Mesothelial cell of epicardium (in vitro differentiated cells): Measurements from ENCODE around the gene CAPZA1. TPM values are rescaled to one million over a fixed set of nuclear protein-coding genes. Genes with fewer than 3 reads are reported as not detected.
"Not testable (repeated sequence)": the region's sequence is repeated elsewhere in the genome, so short reads cannot be mapped to it uniquely, and the experiment has no call there.

Experiments
- DNase-seq, 2 experiments: peaks; one replicate each; pipeline ENCODE4 v3.0.0; 2021; ENCODE audit warnings: low spot score in 2 of 2; ENCODE audit not compliant: unreplicated experiment in 2 of 2
- H3K27ac Mint-ChIP-seq: 2 replicates; pipeline ENCODE4 v1.8.0; 2021; ENCODE audit warnings: mixed read lengths
- H3K27me3 Mint-ChIP-seq: 2 replicates; pipeline ENCODE4 v1.8.0; 2021; ENCODE audit warnings: low read depth, mixed read lengths
- H3K36me3 Mint-ChIP-seq: 2 replicates; pipeline ENCODE4 v1.8.0; 2021; ENCODE audit warnings: mixed read lengths
- H3K4me1 Mint-ChIP-seq: 2 replicates; pipeline ENCODE4 v1.8.0; 2021; ENCODE audit warnings: mixed read lengths
- H3K4me3 Mint-ChIP-seq: 2 replicates; pipeline ENCODE4 v1.8.0; 2021; ENCODE audit warnings: mild to moderate bottlenecking, moderate library complexity, mixed read lengths
- H3K9me3 Mint-ChIP-seq: 2 replicates; pipeline ENCODE4 v1.8.0; 2021; ENCODE audit warnings: mixed read lengths
- total RNA-seq: library from RNA; stranded (reverse); gene quantifications from 3 replicates; pipeline ENCODE4 v1.2.1, GENCODE V29; 2021
- TF ChIP-seq, protein P1 (sequence below): fragments of 200-600 bp; sonication (generic); IDR thresholded peaks from one replicate; pipeline ENCODE4 v1.5.0; 2021; ENCODE audit warnings: antibody characterized with exemption; ENCODE audit not compliant: unreplicated experiment

Gene CAPZA1
- total RNA-seq, 1 donor from 2014 or later, result 109 TPM

DNA sequence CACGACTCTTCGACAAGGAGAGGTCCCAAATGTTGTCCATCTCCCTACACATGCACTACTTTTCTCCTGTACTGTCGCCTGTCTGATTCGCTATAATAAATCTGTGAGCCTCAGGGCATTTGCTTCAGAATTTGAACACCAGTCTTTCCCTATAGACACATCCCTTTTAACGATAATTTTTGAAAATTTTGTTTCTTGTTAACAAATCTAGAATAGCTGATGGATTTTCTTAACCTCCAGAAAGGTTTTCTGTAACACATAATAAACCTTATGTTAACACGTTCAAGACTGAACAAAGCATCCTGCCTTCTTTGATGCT, 704 bp downstream of the CAPZA1 start:
- no peak for DNase-seq
- Mint-ChIP-seq H3K4me1 (peaks cover 39% of the 10 kb centered on the region), H3K36me3 (peaks cover 5% of the 10 kb centered on the region), H3K27me3 (no peaks in the 10 kb centered on the region), H3K4me3 (peak overlapping the region; percentile 99), H3K9me3 (no peaks in the 10 kb centered on the region), H3K27ac (peak overlapping the region; percentile 99)
- TF ChIP-seq, protein P1, sequence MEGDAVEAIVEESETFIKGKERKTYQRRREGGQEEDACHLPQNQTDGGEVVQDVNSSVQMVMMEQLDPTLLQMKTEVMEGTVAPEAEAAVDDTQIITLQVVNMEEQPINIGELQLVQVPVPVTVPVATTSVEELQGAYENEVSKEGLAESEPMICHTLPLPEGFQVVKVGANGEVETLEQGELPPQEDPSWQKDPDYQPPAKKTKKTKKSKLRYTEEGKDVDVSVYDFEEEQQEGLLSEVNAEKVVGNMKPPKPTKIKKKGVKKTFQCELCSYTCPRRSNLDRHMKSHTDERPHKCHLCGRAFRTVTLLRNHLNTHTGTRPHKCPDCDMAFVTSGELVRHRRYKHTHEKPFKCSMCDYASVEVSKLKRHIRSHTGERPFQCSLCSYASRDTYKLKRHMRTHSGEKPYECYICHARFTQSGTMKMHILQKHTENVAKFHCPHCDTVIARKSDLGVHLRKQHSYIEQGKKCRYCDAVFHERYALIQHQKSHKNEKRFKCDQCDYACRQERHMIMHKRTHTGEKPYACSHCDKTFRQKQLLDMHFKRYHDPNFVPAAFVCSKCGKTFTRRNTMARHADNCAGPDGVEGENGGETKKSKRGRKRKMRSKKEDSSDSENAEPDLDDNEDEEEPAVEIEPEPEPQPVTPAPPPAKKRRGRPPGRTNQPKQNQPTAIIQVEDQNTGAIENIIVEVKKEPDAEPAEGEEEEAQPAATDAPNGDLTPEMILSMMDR, result no peak

DNA sequence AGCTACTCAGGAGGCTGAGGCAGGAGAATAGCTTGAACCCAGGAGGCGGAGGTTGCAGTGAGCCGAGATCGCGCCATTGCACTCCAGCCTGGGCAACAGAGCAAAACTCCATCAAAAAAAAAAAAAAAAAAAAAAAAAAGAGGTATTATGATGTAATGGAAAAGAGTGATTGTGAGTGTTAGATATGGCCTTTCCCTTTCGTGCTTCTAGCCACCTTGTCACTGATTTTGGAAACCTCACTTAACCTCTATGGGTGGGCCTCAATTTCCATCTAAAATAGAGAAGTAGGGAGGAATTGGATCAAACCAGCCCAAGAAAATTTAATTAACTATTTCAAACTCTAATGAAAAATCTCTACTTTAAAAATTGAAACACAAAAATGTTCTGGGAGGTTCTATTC, 4.9 kb downstream of the CAPZA1 start:
- not testable (repeated sequence) for DNase-seq, H3K9me3 Mint-ChIP-seq, H3K4me3 Mint-ChIP-seq, H3K27me3 Mint-ChIP-seq, H3K27ac Mint-ChIP-seq, H3K36me3 Mint-ChIP-seq
- peaks cover 34% of the 10 kb centered on the region for H3K4me1 Mint-ChIP-seq

DNA sequence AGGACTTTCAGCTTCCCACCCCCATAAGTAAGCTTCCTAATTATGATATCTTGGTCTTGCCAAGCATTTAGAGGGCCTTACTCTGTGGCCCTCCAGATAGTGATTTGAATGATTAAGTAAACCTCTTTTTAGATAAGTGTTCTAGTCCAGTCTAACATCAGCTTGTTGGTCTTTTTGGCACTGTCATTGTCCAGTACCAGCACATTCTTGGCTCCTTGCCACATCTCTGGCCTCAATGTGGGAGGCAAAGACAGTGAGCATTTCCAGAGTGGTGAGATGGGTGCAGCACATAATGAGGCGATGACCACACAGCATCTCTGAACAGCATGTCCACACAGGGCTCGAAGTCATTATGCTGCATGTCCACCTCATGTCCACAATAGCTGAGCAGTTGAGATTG, 6.1 kb downstream of the CAPZA1 start:
- Mint-ChIP-seq H3K27ac (no peak overlapping the region), H3K27me3 (no peaks in the 10 kb centered on the region), H3K9me3 (no peaks in the 10 kb centered on the region), H3K4me3 (no peak overlapping the region), H3K4me1 (peaks cover 28% of the 10 kb centered on the region), H3K36me3 (peaks cover 7% of the 10 kb centered on the region)
- TF ChIP-seq, protein P1, result no peak
- DNase-seq, result no peak

DNA sequence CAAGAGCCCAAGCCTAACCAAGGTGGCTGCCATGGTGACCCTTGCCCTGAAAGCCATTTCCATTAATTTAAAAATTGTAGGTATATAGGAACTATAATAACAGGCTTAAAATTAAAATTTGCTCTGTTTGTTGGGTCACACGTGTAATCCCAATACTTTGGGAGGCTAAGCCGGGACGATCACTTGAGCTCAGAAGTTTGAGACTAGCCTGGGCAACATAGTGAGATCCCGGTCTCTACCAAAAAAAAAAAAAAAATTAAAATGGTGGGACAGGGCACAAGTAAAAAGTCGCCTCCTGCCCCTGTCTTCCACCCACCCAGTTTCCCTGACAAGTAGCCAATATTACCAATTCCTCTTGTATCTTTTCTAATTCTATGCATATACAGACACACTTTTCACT, 6.6 kb downstream of the CAPZA1 start:
- no peak overlapping the region for H3K27ac Mint-ChIP-seq
- H3K4me3 Mint-ChIP-seq, result no peak overlapping the region
- peaks cover 7% of the 10 kb centered on the region for H3K36me3 Mint-ChIP-seq
- TF ChIP-seq, protein P1, result no peak
- no peak for DNase-seq
- no peaks in the 10 kb centered on the region for H3K9me3 Mint-ChIP-seq
- peaks cover 24% of the 10 kb centered on the region for H3K4me1 Mint-ChIP-seq
- H3K27me3 Mint-ChIP-seq, result no peaks in the 10 kb centered on the region

DNA sequence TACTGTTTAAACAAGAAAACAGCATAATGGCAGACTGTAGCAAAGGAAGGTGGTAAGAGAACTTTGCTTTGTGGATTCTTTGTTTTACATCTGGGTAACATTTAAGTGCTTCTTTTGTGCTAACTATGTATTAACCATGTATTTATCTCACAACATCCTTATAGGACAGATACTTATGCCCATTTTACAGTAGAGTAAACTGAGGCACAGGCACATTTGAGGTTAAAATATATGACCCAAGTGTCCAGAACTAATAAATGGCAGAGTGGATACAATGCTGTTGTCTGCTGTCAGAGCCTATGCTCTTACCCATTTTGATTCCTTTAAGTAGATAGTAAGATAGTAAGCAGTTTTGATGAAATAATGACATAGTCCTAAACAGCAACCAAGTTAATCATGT, 7.3 kb downstream of the CAPZA1 start:
- H3K36me3 Mint-ChIP-seq, result peaks cover 7% of the 10 kb centered on the region
- no peak for DNase-seq
- no peak overlapping the region for H3K27ac Mint-ChIP-seq
- peaks cover 22% of the 10 kb centered on the region for H3K4me1 Mint-ChIP-seq
- TF ChIP-seq, protein P1, result no peak
- H3K9me3 Mint-ChIP-seq, result no peaks in the 10 kb centered on the region
- H3K27me3 Mint-ChIP-seq, result no peaks in the 10 kb centered on the region
- H3K4me3 Mint-ChIP-seq, result no peak overlapping the region

DNA sequence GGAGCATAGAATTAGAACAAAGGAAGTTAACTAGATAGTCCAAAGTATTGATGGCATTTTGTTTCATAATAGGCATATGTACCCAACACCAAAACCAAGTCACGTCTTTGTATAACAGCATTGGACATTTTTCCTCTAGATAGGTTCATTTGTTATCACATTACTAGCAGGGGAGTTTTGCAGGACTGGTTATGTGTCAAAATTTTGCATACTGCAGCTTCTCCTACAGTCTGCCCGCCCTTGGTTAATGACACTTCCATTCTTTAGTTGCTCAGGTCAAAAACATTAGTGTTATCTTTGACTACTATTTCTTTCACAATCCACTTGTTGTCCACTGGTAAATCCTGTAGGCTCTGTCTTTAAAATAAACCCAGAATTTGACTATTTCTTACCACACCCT, 8.9 kb downstream of the CAPZA1 start:
- TF ChIP-seq, protein P1, result no peak
- Mint-ChIP-seq H3K36me3 (peaks cover 12% of the 10 kb centered on the region), H3K4me1 (peaks cover 15% of the 10 kb centered on the region), H3K27me3 (no peaks in the 10 kb centered on the region), H3K27ac (no peak overlapping the region), H3K9me3 (peaks cover 6% of the 10 kb centered on the region), H3K4me3 (no peak overlapping the region)
- no peak for DNase-seq
